GM12873 (cell line): Measurements from ENCODE around the gene WNT6.

Experiments
- CTCF ChIP-seq: IDR thresholded peaks from 2 replicates; pipeline ENCODE4 v1.5.1; 2012; ENCODE audit warnings: low read depth, mild to moderate bottlenecking, moderate library complexity, low read length, control low read depth; ENCODE audit not compliant: insufficient read depth; ENCODE audit errors: missing control alignments

The WNT6 gene

DNA sequence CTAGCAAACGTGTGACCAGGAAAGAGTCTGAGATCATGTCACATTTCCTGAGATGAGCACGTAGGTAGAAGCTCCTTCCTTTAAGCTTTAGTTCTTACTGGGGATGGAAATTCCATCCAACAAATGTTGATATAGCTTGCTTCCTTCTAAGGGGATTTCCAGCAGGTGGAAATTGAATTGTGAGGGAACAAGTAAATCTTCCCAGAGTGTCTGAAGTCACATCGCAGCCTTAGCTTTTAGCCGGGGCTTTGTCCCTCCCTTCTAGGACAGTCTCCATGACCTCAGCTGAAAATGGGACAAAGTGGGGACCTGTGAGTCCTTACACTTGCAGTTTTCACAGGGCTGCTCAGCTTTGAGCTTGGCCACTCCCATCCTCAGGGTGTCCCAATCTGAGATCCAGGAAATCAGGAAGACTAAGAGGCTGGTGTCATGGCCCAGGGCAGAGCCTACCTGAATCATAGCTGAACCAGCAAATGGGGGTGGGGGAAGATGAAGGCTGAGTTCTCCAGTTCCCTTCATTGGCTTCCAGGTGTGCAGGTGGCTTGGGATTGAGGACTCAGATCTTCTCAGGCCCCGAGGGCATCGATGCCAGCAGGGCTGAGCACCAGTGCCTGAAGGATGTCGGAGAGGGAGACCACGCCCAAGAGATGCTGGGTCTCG is 36.3 kb upstream of the WNT6 start:
- no peak for TF ChIP-seq CTCF

DNA sequence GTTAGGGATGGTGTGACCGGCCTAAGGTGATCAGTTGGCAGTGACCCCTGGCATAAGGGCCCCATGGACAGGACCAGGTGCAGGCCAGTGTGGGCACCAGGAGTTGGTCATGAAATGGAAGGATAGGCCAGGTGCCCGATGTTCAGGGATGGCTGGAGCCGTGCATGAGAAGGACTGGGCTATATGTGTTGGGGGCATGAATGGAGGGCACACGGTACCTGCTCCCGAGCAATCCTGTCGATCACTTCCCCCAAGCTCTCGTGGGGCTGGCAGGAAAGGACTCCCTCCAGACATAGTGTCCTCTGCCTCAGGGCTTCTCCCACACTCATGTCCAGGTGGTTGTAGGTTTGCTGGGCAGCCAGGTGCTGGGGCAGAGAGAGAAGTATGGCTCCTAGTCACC is 35.6 kb upstream of the WNT6 start:
- no peak for TF ChIP-seq CTCF

- no peak for TF ChIP-seq CTCF
Observed at GRCh38 chr2:218826791-218827190, 32.8 kb upstream of the WNT6 start.

DNA sequence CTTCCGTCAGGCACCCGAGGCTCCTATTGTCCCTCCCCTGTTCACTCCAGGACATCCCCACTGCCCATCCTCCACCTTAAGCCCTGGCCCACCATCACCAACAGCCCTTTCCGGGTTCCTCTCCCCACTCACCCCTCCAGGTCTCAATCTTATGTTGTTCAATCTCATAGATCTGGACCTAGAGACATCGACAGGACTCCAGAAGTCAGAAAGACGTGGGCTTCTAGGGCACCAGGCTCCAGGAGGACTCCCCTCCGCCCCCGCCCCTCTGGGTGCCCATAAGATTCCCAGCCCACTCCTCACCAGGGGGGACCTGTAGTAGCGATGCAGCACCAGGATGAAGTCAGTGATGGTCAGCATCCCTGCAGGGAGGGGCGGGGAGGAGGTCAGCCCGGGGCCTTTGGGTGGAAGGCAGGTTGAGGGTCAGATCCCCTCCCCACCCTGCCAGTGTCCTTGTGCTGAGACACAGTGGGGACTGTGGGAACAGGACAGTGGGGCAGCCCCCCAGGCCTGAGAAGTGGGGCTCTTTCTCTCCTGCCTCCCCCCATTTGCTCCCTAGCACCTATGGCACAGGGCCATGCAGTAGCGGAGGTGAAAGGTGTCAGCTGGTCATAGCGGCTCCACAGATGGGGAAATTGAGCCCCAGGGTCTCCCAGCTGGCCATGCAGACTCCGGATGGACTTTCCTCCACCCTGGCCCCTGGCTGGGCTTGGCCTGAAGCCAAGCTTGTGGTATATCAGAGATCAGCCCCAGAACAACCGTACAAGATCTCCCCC is 31.7 kb upstream of the WNT6 start:
- TF ChIP-seq CTCF = no peak

DNA sequence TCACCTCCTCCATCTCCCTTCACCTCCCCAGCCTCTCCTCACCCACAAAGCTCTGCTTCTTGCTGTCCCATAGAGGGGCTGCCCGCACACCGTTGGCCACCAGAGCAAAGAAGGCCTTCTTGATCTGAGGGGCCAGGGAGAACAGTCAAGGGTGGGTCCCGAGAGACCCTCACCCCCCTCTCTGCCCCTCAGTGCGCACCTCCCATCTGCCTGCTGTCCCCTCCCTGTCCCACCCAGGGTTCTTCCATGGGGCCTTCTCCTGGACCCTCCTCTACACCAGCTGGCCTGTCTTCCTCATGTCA is 31.2 kb upstream of the WNT6 start:
- no peak for TF ChIP-seq CTCF

DNA sequence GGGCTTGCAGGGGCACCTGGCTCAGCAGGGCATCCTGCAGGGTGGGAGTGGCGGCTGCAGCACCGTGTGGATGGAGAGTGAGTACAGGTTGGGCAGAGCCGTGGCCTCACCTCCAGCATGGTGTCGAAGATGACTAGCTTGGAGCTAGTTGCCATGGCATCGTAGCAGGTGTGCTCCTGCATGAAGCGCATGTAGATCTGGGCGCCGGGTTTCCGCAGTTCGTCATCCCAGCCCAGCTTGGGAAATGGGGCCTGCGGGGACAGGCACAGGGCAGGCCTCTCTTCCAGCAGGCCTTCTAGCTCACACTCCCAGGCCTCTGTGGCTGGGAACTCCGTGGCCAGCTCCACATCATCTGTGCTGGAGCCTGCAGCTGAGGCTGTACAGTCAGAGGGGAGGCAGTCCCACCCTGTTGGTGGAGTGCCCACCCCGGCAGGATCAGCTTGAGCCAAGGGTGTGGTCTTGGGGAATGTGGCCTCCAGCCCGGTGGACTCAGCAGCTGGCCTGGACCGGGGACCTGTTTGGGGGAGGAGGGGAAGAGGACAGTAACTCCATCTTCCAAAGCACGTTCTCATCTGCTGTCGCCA is 29.6 kb upstream of the WNT6 start:
- no peak for TF ChIP-seq CTCF

DNA sequence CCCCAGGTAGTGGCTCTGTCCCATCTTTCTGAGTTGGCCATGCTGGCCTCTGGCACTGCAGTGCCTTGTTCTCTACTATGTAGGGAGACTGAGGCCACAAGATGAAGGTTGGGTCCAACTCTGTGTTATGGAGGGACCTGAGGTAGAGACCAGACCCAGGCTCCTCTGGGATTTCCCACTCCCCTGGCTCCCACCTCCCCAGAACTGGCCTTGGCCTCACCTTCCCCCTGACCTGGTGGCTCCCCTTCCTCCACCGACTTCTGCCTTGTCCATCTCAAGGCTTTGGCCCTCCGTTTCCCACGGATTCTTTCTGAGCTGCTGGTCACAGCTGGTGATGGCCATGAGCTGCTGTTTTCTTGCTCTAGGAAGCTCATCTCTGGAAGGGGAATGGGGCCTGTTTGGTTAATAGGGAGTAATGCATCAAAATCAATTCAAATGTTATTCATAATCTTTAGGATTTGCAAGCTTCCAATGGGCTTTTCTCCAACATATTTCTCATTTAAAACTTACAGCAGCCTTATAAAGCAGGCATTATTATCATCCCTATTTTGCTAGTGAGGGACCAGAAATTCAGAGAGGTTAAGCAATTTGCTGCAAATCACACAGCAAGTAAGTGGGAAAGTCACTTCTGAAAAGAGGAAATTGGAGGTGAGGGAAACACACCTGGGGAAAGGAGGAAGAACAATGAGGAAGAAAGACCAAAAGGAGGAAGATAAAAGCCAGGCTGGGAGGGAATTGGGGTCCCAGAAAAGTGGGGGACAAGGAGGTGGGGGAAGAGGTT is 28.9 kb upstream of the WNT6 start:
- no peak for TF ChIP-seq CTCF
